IMR-90 (cell line): ENCODE measurements around the gene ATXN1L. TPM values are rescaled to one million over a fixed set of nuclear protein-coding genes. Genes with fewer than 3 reads are reported as not detected.
"Not testable (repeated sequence)": the region's sequence is repeated elsewhere in the genome, so short reads cannot be mapped to it uniquely, and the experiment has no call there.

ENCODE experiments used
- ATAC-seq: fragments of 200-7000 bp; cut with Tn5 transposase; 2 replicates; pipeline ENCODE4 v1.9.1; 2020; ENCODE audit warnings: low read depth, mild to moderate bottlenecking, moderate library complexity
- BruUV-seq: library from RNA; stranded (reverse); fragments of 400-500 nt; replicated peaks from 2 replicates; lab custom pipeline; 2021; lab: Mats Ljungman, UMichigan
- CTCF ChIA-PET: fragments of 300-600 bp; formaldehyde crosslinking; extraction: SDS; loops from one replicate; lab custom pipeline; 2021; ENCODE audit warnings: antibody characterized with exemption; lab: Yijun Ruan, JAX
- POLR2A ChIA-PET: fragments of 300-600 bp; sonication (Branson Sonifier 250); formaldehyde crosslinking; loops from one replicate; lab custom pipeline; 2022; ENCODE audit warnings: antibody characterized with exemption; ENCODE audit not compliant: unreplicated experiment; lab: Charles Lee
- DNase-seq: peaks from one replicate; pipeline ENCODE4 v3.0.0; 2013
- H2AFZ ChIP-seq: replicated peaks from 2 replicates; pipeline ENCODE3; 2013; ENCODE audit warnings: low read length, mild to moderate bottlenecking; ENCODE audit not compliant: poor library complexity
- H2AK5ac ChIP-seq: 2 replicates; pipeline ENCODE4 v1.6.1; 2013; ENCODE audit warnings: low read depth, low read length, inconsistent platforms
- H2AK9ac ChIP-seq: replicated peaks from 2 replicates; pipeline ENCODE3; 2013; ENCODE audit warnings: mild to moderate bottlenecking, low read depth, low read length, moderate library complexity; ENCODE audit not compliant: poor library complexity
- H2BK120ac ChIP-seq: 2 replicates; pipeline ENCODE4 v1.6.1; 2013; ENCODE audit warnings: low read depth, low read length, inconsistent platforms
- H2BK15ac ChIP-seq: 3 replicates; pipeline ENCODE4 v1.6.1; 2013; ENCODE audit warnings: low read depth, low read length, inconsistent platforms
- H2BK20ac ChIP-seq: 2 replicates; pipeline ENCODE4 v1.6.1; 2013; ENCODE audit warnings: low read depth, mild to moderate bottlenecking, inconsistent platforms, low read length, moderate library complexity
- H2BK5ac ChIP-seq: 2 replicates; pipeline ENCODE4 v1.6.1; 2013; ENCODE audit warnings: mild to moderate bottlenecking, low read depth, low read length, inconsistent platforms; ENCODE audit not compliant: poor library complexity, severe bottlenecking
- H3K14ac ChIP-seq: replicated peaks from 2 replicates; pipeline ENCODE4 v1.6.1; 2013; ENCODE audit warnings: low read depth, low read length, inconsistent platforms
- H3K18ac ChIP-seq: 2 replicates; pipeline ENCODE4 v1.6.1; 2013; ENCODE audit warnings: low read depth, low read length, control low read depth
- H3K23ac ChIP-seq: 2 replicates; pipeline ENCODE4 v1.6.1; 2013; ENCODE audit warnings: low read depth, low read length, inconsistent platforms
- H3K27ac ChIP-seq: 2 replicates; pipeline ENCODE4 v1.5.1; 2013; ENCODE audit warnings: mild to moderate bottlenecking, control low read depth, low read length; ENCODE audit not compliant: insufficient read depth
- H3K27me3 ChIP-seq: 2 replicates; pipeline ENCODE4 v1.6.1; 2013; ENCODE audit warnings: low read length; ENCODE audit not compliant: control insufficient read depth, insufficient read depth
- H3K36me3 ChIP-seq: 2 replicates; pipeline ENCODE4 v1.6.1; 2013; ENCODE audit warnings: low read length, mixed read lengths; ENCODE audit not compliant: control insufficient read depth, insufficient read depth
- H3K4ac ChIP-seq: 2 replicates; pipeline ENCODE4 v1.6.1; 2013; ENCODE audit warnings: low read depth, low read length, inconsistent platforms
- H3K4me1 ChIP-seq: 2 replicates; pipeline ENCODE4 v1.6.1; 2013; ENCODE audit warnings: low read length, mixed read lengths; ENCODE audit not compliant: control insufficient read depth, insufficient read depth
- H3K4me2 ChIP-seq: 2 replicates; pipeline ENCODE4 v1.6.1; 2013; ENCODE audit warnings: low read depth, mild to moderate bottlenecking, control low read depth, low read length, moderate library complexity
- H3K4me3 ChIP-seq: 2 replicates; pipeline ENCODE4 v1.5.1; 2013; ENCODE audit warnings: low read depth, mild to moderate bottlenecking, control low read depth, low read length, moderate library complexity; ENCODE audit not compliant: insufficient read depth
- H3K56ac ChIP-seq: 2 replicates; pipeline ENCODE4 v1.6.1; 2013; ENCODE audit warnings: low read length, inconsistent platforms; ENCODE audit not compliant: insufficient read depth; ENCODE audit errors: extremely low read depth
- H3K79me1 ChIP-seq, 2 experiments: 2 replicates each; pipeline ENCODE4 v1.6.1; 2013; ENCODE audit warnings: low read length in 2 of 2, inconsistent platforms in 1 of 2, low read depth in 1 of 2
- H3K9ac ChIP-seq: 2 replicates; pipeline ENCODE4 v1.6.1; 2013; ENCODE audit warnings: low read depth, low read length, control low read depth
- H3K9me1 ChIP-seq: 2 replicates; pipeline ENCODE4 v1.6.1; 2013; ENCODE audit warnings: low read length, inconsistent platforms; ENCODE audit not compliant: insufficient read depth
- H3K9me3 ChIP-seq: 2 replicates; pipeline ENCODE4 v1.6.1; 2013; ENCODE audit warnings: low read length; ENCODE audit not compliant: control insufficient read depth, insufficient read depth
- H4K20me1 ChIP-seq: 2 replicates; pipeline ENCODE4 v1.6.1; 2013; ENCODE audit warnings: low read length, inconsistent platforms; ENCODE audit not compliant: insufficient read depth
- H4K5ac ChIP-seq: 2 replicates; pipeline ENCODE4 v1.6.1; 2013; ENCODE audit warnings: mild to moderate bottlenecking, low read depth, low read length, control low read depth
- H4K8ac ChIP-seq, 2 experiments: 2 replicates each; pipeline ENCODE4 v1.6.1; 2013; ENCODE audit warnings: low read depth in 2 of 2, low read length in 2 of 2, control low read depth in 1 of 2, inconsistent platforms in 1 of 2
- H4K91ac ChIP-seq: 2 replicates; pipeline ENCODE4 v1.6.1; 2013; ENCODE audit warnings: low read depth, low read length, inconsistent platforms; ENCODE audit not compliant: insufficient read depth
- WGBS, 2 experiments: methylation state at CpG; one replicate each; pipeline versions ENCODE4 v1.1.5 to v1.1.7; 2013; ENCODE audit warnings: missing lambda C conversion rate in 2 of 2; ENCODE audit not compliant: insufficient read length in 1 of 2; ENCODE audit errors: extremely low coverage in 2 of 2; 5-methylcytosine and 5-hydroxymethylcytosine counted together
- dilution Hi-C: fragments of 300-500 bp; cut with HindIII; formaldehyde crosslinking; loops from one replicate; pipeline ENCODE4 v1.14.3; 2018; ENCODE audit warnings: low sequenced_read_pairs; ENCODE audit not compliant: unreplicated experiment
- in situ Hi-C: fragments of 300-500 bp; cut with MboI; formaldehyde crosslinking; loops from 3 replicates; pipeline ENCODE4 v1.14.3; 2019; ENCODE audit warnings: low sequenced_read_pairs, inconsistent platforms, mixed read lengths
- intact Hi-C: fragments of 100-400 bp; cut with micrococcal nuclease; formaldehyde crosslinking; loops from 2 replicates; pipeline ENCODE4 v1.10.0; 2022
- polyA plus RNA-seq, 3 experiments: library from polyadenylated mRNA; depleted of rRNA; stranded (reverse); fragments of >200 nt; gene quantifications; 2 replicates each; pipeline ENCODE4 v1.2.3, GENCODE V29; 2012; ENCODE audit warnings: low replicate concordance in 1 of 3
- total RNA-seq: library from RNA; depleted of rRNA; stranded (reverse); fragments of >200 nt; gene quantifications from 2 replicates; pipeline ENCODE4 v1.2.3, GENCODE V29; 2012

ATXN1L gene
- total and polyA plus RNA-seq, 2 of the 4 experiments (the other 2 are of a cell fraction) = 5.2 to 9.2 TPM

DNA sequence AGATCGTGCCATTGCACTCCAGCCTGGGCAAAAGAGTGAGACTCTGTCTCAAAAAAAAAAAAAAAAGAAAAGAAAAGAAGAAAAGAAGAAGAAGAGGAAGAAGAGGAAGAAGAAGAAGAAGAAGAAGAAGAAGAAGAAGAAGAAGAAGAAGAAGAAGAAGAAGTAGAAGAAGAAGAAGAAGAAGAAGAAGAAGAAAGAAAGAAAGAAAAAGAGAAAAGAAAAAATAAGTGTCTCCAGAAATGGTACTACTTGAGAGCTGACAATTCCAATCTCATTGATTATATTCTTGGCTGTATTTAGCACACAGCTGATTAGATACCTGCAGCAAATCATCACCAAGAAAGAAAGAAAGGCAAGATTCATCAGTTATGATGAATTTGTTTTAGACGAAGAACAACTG, 13.7 kb upstream of the ATXN1L start:
- H4K20me1 ChIP-seq, H3K79me1 ChIP-seq, H2BK120ac ChIP-seq, H3K9ac ChIP-seq, H3K36me3 ChIP-seq, intact Hi-C loops, H2AFZ ChIP-seq, H3K4ac ChIP-seq, H3K27me3 ChIP-seq, H2AK5ac ChIP-seq, H2AK9ac ChIP-seq, POLR2A ChIA-PET, H4K5ac ChIP-seq, H3K14ac ChIP-seq, H2BK20ac ChIP-seq, H3K56ac ChIP-seq, H2BK5ac ChIP-seq, H4K91ac ChIP-seq, CTCF ChIA-PET, H3K4me2 ChIP-seq, H3K9me1 ChIP-seq, H3K4me1 ChIP-seq, DNase-seq, ATAC-seq, H4K8ac ChIP-seq, dilution Hi-C loops, H3K9me3 ChIP-seq, H3K18ac ChIP-seq, H2BK15ac ChIP-seq, H3K27ac ChIP-seq, H3K4me3 ChIP-seq, BruUV-seq, H3K23ac ChIP-seq, in situ Hi-C loops: not testable (repeated sequence)
- no CpG with 5 or more reads among the region's 2 CpGs for WGBS, 2 experiments
